GM21576 (cell line): ENCODE results near the gene PSENEN.
A peak's percentile ranks its signal among the peaks of the same experiment; 100 is the strongest.

Source experiments
- ATAC-seq: cut with Tn5 transposase; IDR thresholded peaks from one replicate; pipeline ENCODE4 v1.9.1; 2021; ENCODE audit warnings: mild to moderate bottlenecking, moderate library complexity; ENCODE audit not compliant: unreplicated experiment

PSENEN gene

GRCh38 chr19:35745328-35746086, at the start of gene PSENEN, which contains the start of gene U2AF1L4:
TSS of gene PSENEN (plus strand) at chr19:35745651. CDS start at chr19:35745931, 280 bp downstream.
TSS of gene U2AF1L4 (minus strand) at chr19:35745418. CDS start at chr19:35745391, 27 bp downstream.
- peak; percentile 36 for ATAC-seq

GRCh38 chr19:35695895-35696422, 49.5 kb upstream of the PSENEN start:
- ATAC-seq, result no peak

- ATAC-seq, result no peak
Observed at GRCh38 chr19:35696835-35697234, 48.6 kb upstream of the PSENEN start.

GRCh38 chr19:35702223-35703012, 43.0 kb upstream of the PSENEN start:
- peak; percentile 88 for ATAC-seq

GRCh38 chr19:35703343-35703742, 42.1 kb upstream of the PSENEN start:
- no peak for ATAC-seq

- no peak for ATAC-seq
Observed at GRCh38 chr19:35704218-35704617, 41.2 kb upstream of the PSENEN start, which contains the start of gene ZBTB32. TSS of gene ZBTB32 (plus strand) at chr19:35704558. CDS start at chr19:35714627, 10,069 bp downstream.

- no peak for ATAC-seq
Observed at GRCh38 chr19:35708391-35708790, 37.1 kb upstream of the PSENEN start.

- ATAC-seq, result peak; percentile 31
Observed at GRCh38 chr19:35710784-35711723, 34.4 kb upstream of the PSENEN start.

- no peak for ATAC-seq
Observed at GRCh38 chr19:35712567-35713505, 32.6 kb upstream of the PSENEN start.

GRCh38 chr19:35713506-35713850, 32.0 kb upstream of the PSENEN start:
- ATAC-seq, result no peak

- no peak for ATAC-seq
Observed at GRCh38 chr19:35713904-35714495, 31.5 kb upstream of the PSENEN start.

- ATAC-seq, result no peak
Observed at GRCh38 chr19:35714601-35715354, 30.7 kb upstream of the PSENEN start.

- no peak for ATAC-seq
Observed at GRCh38 chr19:35715355-35715809, 30.1 kb upstream of the PSENEN start.

GRCh38 chr19:35715981-35716800, 29.3 kb upstream of the PSENEN start:
- ATAC-seq, result no peak

GRCh38 chr19:35716801-35717664, 28.4 kb upstream of the PSENEN start:
- peak; percentile 55 for ATAC-seq

GRCh38 chr19:35717665-35718344, 27.6 kb upstream of the PSENEN start, which contains the start of gene KMT2B:
TSS of gene KMT2B (plus strand) at chr19:35718003. CDS start at chr19:35718019, 16 bp downstream.
- ATAC-seq, result peak; percentile 1
